H1 (cell line): Measurements from ENCODE around the gene SCYGR7. TPM values are rescaled to one million over a fixed set of nuclear protein-coding genes. Genes with fewer than 3 reads are reported as not detected.
A peak's percentile ranks its signal among the peaks of the same experiment; 100 is the strongest.
"Not testable (repeated sequence)": the region's sequence is repeated elsewhere in the genome, so short reads cannot be mapped to it uniquely, and the experiment has no call there.

ENCODE experiments used
- CTCF ChIA-PET: fragments of 300-600 bp; sonication (Branson Sonifier 250); formaldehyde crosslinking; loops from one replicate; lab custom pipeline; 2021; ENCODE audit not compliant: partially characterized antibody; lab: Charles Lee
- POLR2A ChIA-PET: fragments of 300-600 bp; sonication (Branson Sonifier 250); formaldehyde crosslinking; loops from one replicate; lab custom pipeline; 2021; ENCODE audit warnings: inconsistent platforms; ENCODE audit not compliant: partially characterized antibody; lab: Charles Lee
- DNase-seq, 2 experiments: peaks; one replicate each; pipeline versions ENCODE4 v3.0.0 to v3.0.0-alpha.2; 2010 to 2022; ENCODE audit warnings: low spot score in 2 of 2, low read depth in 1 of 2, mixed read lengths in 1 of 2
- FAIRE-seq: peaks from 2 replicates; lab custom pipeline; 2011; peaks lifted over from hg19 to GRCh38; lab: Jason Lieb, UNC
- H2AFZ ChIP-seq: 2 replicates; pipeline ENCODE4 v1.8.1; 2012; ENCODE audit warnings: low read length, inconsistent platforms
- H2AK5ac ChIP-seq: 2 replicates; pipeline ENCODE4 v1.6.1; 2013; ENCODE audit warnings: low read depth, low read length
- H2BK120ac ChIP-seq: replicated peaks from 2 replicates; pipeline ENCODE3; 2013; ENCODE audit warnings: low read depth, low read length, inconsistent platforms
- H2BK12ac ChIP-seq: 2 replicates; pipeline ENCODE4 v1.6.1; 2013; ENCODE audit warnings: low read depth, low read length
- H2BK15ac ChIP-seq: 2 replicates; pipeline ENCODE4 v1.6.1; 2013; ENCODE audit warnings: low read length
- H2BK20ac ChIP-seq: 2 replicates; pipeline ENCODE4 v1.6.1; 2013; ENCODE audit warnings: low read length
- H2BK5ac ChIP-seq: 2 replicates; pipeline ENCODE4 v1.6.1; 2013; ENCODE audit warnings: low read depth, low read length
- H3K14ac ChIP-seq: 2 replicates; pipeline ENCODE4 v1.6.1; 2013; ENCODE audit warnings: inconsistent platforms; ENCODE audit not compliant: insufficient read length
- H3K18ac ChIP-seq: 2 replicates; pipeline ENCODE4 v1.6.1; 2013; ENCODE audit warnings: low read length; ENCODE audit errors: extremely low read depth
- H3K23ac ChIP-seq: 2 replicates; pipeline ENCODE4 v1.6.1; 2013; ENCODE audit warnings: inconsistent platforms; ENCODE audit not compliant: insufficient read length
- H3K23me2 ChIP-seq: 2 replicates; pipeline ENCODE4 v1.6.1; 2013; ENCODE audit warnings: low read depth, low read length
- H3K27ac ChIP-seq: 2 replicates; pipeline ENCODE4 v1.6.1; 2011; ENCODE audit warnings: low read depth, low read length, inconsistent platforms
- H3K27me3 ChIP-seq, 4 experiments: replicated peaks in 1 of 4; 1 replicate in 1 of 4; 2 replicates in 3 of 4; pipeline versions ENCODE4 v1.6.1 to v1.8.1; 2011 to 2013; ENCODE audit warnings: low read length in 3 of 4, mild to moderate bottlenecking in 3 of 4, inconsistent platforms in 2 of 4, mixed read lengths in 2 of 4, moderate library complexity in 1 of 4; ENCODE audit not compliant: control insufficient read depth in 3 of 4, insufficient read depth in 3 of 4; ENCODE audit errors: extremely low read depth in 1 of 4
- H3K36me3 ChIP-seq, 4 experiments: 2 replicates each; pipeline versions ENCODE4 v1.6.1 to v1.8.1; 2011 to 2013; ENCODE audit warnings: mild to moderate bottlenecking in 4 of 4, low read length in 3 of 4, moderate library complexity in 2 of 4, control low read depth in 1 of 4, inconsistent platforms in 1 of 4; ENCODE audit not compliant: insufficient read depth in 4 of 4, control insufficient read depth in 2 of 4
- H3K4ac ChIP-seq: replicated peaks from 2 replicates; pipeline ENCODE3; 2013; ENCODE audit warnings: low read length, low read depth, mixed read lengths, inconsistent platforms; ENCODE audit not compliant: insufficient read length
- H3K4me1 ChIP-seq, 4 experiments: replicated peaks in 1 of 4; 1 replicate in 1 of 4; 2 replicates in 3 of 4; pipeline versions ENCODE4 v1.6.1 to v1.8.1; 2011 to 2013; ENCODE audit warnings: low read length in 3 of 4, inconsistent platforms in 2 of 4, mixed read lengths in 1 of 4; ENCODE audit not compliant: insufficient read depth in 4 of 4, control insufficient read depth in 3 of 4
- H3K4me2 ChIP-seq, 2 experiments: 2 replicates each; pipeline versions ENCODE4 v1.6.1 to v1.8.1; 2011 to 2013; ENCODE audit warnings: low read depth in 2 of 2, low read length in 2 of 2, control low read depth in 1 of 2, inconsistent platforms in 1 of 2, mild to moderate bottlenecking in 1 of 2; ENCODE audit not compliant: insufficient read depth in 1 of 2
- H3K4me3 ChIP-seq, 4 experiments: fragments of 200-600, 300-600 bp in 1 of 4; sonication (generic), shearing (Covaris generic), sonication (Bioruptor Twin) in 1 of 4; 2 replicates each; pipeline versions ENCODE4 v1.5.1 to v1.8.1; 2011 to 2016; ENCODE audit warnings: low read length in 4 of 4, low read depth in 3 of 4, control low read depth in 2 of 4, inconsistent platforms in 2 of 4, mild to moderate bottlenecking in 2 of 4, mixed read lengths in 1 of 4, moderate library complexity in 1 of 4; ENCODE audit not compliant: insufficient read depth in 2 of 4; ENCODE audit errors: extremely low read depth in 1 of 4
- H3K56ac ChIP-seq: replicated peaks from 2 replicates; pipeline ENCODE3; 2013; ENCODE audit warnings: low read depth, mild to moderate bottlenecking, mixed read lengths, low read length, inconsistent platforms; ENCODE audit not compliant: insufficient read length
- H3K79me1 ChIP-seq: 2 replicates; pipeline ENCODE4 v1.6.1; 2013; ENCODE audit warnings: low read depth, low read length, control low read depth
- H3K79me2 ChIP-seq, 2 experiments: 2 replicates each; pipeline versions ENCODE4 v1.6.1 to v1.8.1; 2012 to 2013; ENCODE audit warnings: low read length in 2 of 2, mild to moderate bottlenecking in 2 of 2, inconsistent platforms in 1 of 2; ENCODE audit not compliant: insufficient read depth in 2 of 2, control insufficient read depth in 1 of 2
- H3K9ac ChIP-seq, 4 experiments: replicated peaks in 1 of 4; 1 replicate in 1 of 4; 2 replicates in 3 of 4; pipeline versions ENCODE4 v1.6.1 to v1.8.1; 2011 to 2013; ENCODE audit warnings: low read depth in 3 of 4, low read length in 3 of 4, control low read depth in 2 of 4, mild to moderate bottlenecking in 2 of 4, moderate library complexity in 2 of 4, inconsistent platforms in 1 of 4; ENCODE audit errors: extremely low read depth in 1 of 4
- H3K9me3 ChIP-seq, 2 experiments: 2 replicates each; pipeline versions ENCODE4 v1.6.1 to v1.8.1; 2012 to 2013; ENCODE audit warnings: mild to moderate bottlenecking in 2 of 2, moderate library complexity in 2 of 2, control low read depth in 1 of 2, inconsistent platforms in 1 of 2, low read depth in 1 of 2, low read length in 1 of 2, mixed read lengths in 1 of 2; ENCODE audit not compliant: insufficient read depth in 2 of 2
- H4K20me1 ChIP-seq, 2 experiments: replicated peaks in 1 of 2; 2 replicates each; pipeline versions ENCODE3 to v1.8.1; 2011 to 2013; ENCODE audit warnings: inconsistent platforms in 2 of 2, low read length in 2 of 2, mild to moderate bottlenecking in 1 of 2; ENCODE audit not compliant: insufficient read depth in 2 of 2, control insufficient read depth in 1 of 2
- H4K5ac ChIP-seq: 2 replicates; pipeline ENCODE4 v1.6.1; 2013; ENCODE audit warnings: low read length, low read depth, mixed read lengths, inconsistent platforms; ENCODE audit not compliant: insufficient read length
- H4K8ac ChIP-seq: 2 replicates; pipeline ENCODE4 v1.8.0; 2013; ENCODE audit warnings: mild to moderate bottlenecking, moderate library complexity, low read length, inconsistent platforms; ENCODE audit not compliant: insufficient read depth; ENCODE audit errors: extremely low read depth
- H4K91ac ChIP-seq: replicated peaks from 2 replicates; pipeline ENCODE3; 2013; ENCODE audit warnings: low read length, mixed read lengths, inconsistent platforms; ENCODE audit not compliant: insufficient read length
- RAD21 ChIP-seq, 2 experiments: IDR thresholded peaks in 1 of 2; conservative IDR thresholded peaks in 1 of 2; 2 replicates each; pipeline ENCODE4 v1.6.1; 2011; ENCODE audit warnings: low read depth in 2 of 2, low read length in 2 of 2, improper control_type of control experiment in 1 of 2, inconsistent platforms in 1 of 2, mild to moderate bottlenecking in 1 of 2, moderate library complexity in 1 of 2
- TEAD4 ChIP-seq: IDR thresholded peaks from 2 replicates; pipeline ENCODE4 v1.6.1; 2012; ENCODE audit warnings: low read depth, low read length, inconsistent platforms, mixed read lengths
- YY1 ChIP-seq: IDR thresholded peaks from 2 replicates; pipeline ENCODE4 v1.6.1; 2011; ENCODE audit warnings: low read depth, mild to moderate bottlenecking, low read length
- WGBS, 2 experiments: shearing (Covaris generic) in 1 of 2; methylation state at CpG; one replicate each; pipeline versions ENCODE4 v1.1.6 to v1.1.7; 2013 to 2015; ENCODE audit warnings: low lambda C conversion rate in 2 of 2, mixed read lengths in 2 of 2, inconsistent platforms in 1 of 2, low coverage in 1 of 2, missing lambda C conversion rate in 1 of 2; ENCODE audit not compliant: insufficient replicate concordance in 2 of 2, insufficient coverage in 1 of 2, insufficient read length in 1 of 2; ENCODE audit errors: extremely low coverage in 1 of 2, missing lambda C conversion rate in 1 of 2; 5-methylcytosine and 5-hydroxymethylcytosine counted together
- polyA plus RNA-seq, 7 experiments: library from polyadenylated mRNA; depleted of rRNA in 3 of 7; stranded (reverse) in 5 of 7; unstranded in 2 of 7; fragments of >200 nt in 5 of 7; fragments of 200-250 nt in 2 of 7; gene quantifications; 1 replicate in 5 of 7; 2 replicates in 1 of 7; 4 replicates in 1 of 7; pipeline versions ENCODE4 v1.2.1 to v1.2.3, GENCODE V29; 2011 to 2013; ENCODE audit warnings: missing spikeins in 2 of 7, mixed read lengths in 2 of 7
- total RNA-seq: library from RNA; stranded (reverse); fragmentation: NEBNext Ultra II Directional; extraction: Animal tissue kit (Norgen Biotek cat#: 25700); gene quantifications from 2 replicates; pipeline ENCODE4 v1.2.1, GENCODE V29; 2021
- TF ChIP-seq, protein P1 (sequence below): IDR thresholded peaks from 2 replicates; pipeline ENCODE4 v1.6.1; 2012; ENCODE audit warnings: inconsistent platforms
- TF ChIP-seq, protein P2 (sequence below): IDR thresholded peaks from 2 replicates; pipeline ENCODE4 v1.6.1; 2012; ENCODE audit warnings: inconsistent platforms
- TF ChIP-seq, protein P3 (sequence below), 3 experiments: IDR thresholded peaks; 1 replicate in 2 of 3; 2 replicates in 1 of 3; pipeline versions ENCODE4 v1.5.1 to v1.6.1; 2011; ENCODE audit warnings: low read length in 3 of 3, mild to moderate bottlenecking in 3 of 3, inconsistent platforms in 2 of 3, low read depth in 1 of 3, moderate library complexity in 1 of 3; ENCODE audit not compliant: insufficient read depth in 1 of 3; ENCODE audit errors: control extremely low read depth in 1 of 3

SCYGR7 gene
- total and polyA plus RNA-seq, 2 of the 8 experiments (the other 6 are each of a cell fraction or from before 2014, with no cell fraction given), result not detected

DNA sequence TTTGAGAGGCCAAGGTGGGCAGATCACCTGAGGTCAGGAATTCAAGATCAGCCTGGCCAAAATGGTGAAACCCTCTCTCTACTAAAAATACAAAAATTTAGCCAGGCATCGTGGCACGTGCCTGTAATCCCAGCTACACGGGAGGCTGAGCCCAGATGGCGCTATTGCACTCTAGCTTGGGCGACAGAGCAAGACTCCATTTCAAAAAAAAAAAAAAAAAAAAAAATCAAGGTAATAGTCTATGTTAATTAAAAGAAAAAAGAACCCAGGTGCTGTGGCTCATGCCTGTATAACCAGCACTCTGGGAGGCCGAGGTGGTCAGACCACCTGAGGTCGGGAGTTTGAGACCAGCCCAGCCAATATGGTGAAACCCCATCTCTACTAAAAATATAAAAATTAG is 12.6 kb downstream of the SCYGR7 start:
- not testable (repeated sequence) for H3K4me3 ChIP-seq, H3K9ac ChIP-seq
- TF ChIP-seq YY1 (0 out of 2 replicates have a peak, but pooled peaks have one; percentile 35), RAD21 (IDR thresholded peaks at IDR 0.05 in 1 of 2, conservative IDR thresholded peaks at IDR 0.05 in 1 of 2; ENCODE audit: low read depth in 2 of 2, low read length in 2 of 2) (peak; percentile 47 to 59; a peak in 3 of 4 replicates), TEAD4 (0 out of 2 replicates have a peak, but pooled peaks have one; percentile 28)
- TF ChIP-seq, protein P1, sequence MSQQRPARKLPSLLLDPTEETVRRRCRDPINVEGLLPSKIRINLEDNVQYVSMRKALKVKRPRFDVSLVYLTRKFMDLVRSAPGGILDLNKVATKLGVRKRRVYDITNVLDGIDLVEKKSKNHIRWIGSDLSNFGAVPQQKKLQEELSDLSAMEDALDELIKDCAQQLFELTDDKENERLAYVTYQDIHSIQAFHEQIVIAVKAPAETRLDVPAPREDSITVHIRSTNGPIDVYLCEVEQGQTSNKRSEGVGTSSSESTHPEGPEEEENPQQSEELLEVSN, result peak; percentile 31; the same call in 1 of the 2 replicates
- TF ChIP-seq, protein P2, sequence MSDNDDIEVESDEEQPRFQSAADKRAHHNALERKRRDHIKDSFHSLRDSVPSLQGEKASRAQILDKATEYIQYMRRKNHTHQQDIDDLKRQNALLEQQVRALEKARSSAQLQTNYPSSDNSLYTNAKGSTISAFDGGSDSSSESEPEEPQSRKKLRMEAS, result peak; percentile 74
- TF ChIP-seq, protein P3, sequence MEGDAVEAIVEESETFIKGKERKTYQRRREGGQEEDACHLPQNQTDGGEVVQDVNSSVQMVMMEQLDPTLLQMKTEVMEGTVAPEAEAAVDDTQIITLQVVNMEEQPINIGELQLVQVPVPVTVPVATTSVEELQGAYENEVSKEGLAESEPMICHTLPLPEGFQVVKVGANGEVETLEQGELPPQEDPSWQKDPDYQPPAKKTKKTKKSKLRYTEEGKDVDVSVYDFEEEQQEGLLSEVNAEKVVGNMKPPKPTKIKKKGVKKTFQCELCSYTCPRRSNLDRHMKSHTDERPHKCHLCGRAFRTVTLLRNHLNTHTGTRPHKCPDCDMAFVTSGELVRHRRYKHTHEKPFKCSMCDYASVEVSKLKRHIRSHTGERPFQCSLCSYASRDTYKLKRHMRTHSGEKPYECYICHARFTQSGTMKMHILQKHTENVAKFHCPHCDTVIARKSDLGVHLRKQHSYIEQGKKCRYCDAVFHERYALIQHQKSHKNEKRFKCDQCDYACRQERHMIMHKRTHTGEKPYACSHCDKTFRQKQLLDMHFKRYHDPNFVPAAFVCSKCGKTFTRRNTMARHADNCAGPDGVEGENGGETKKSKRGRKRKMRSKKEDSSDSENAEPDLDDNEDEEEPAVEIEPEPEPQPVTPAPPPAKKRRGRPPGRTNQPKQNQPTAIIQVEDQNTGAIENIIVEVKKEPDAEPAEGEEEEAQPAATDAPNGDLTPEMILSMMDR (IDR thresholded peaks at IDR 0.05; ENCODE audit: control extremely low read depth in 1 of 3, insufficient read depth in 1 of 3, low read depth in 1 of 3, low read length in 3 of 3), result peak; percentile 39 to 65 (median 54)
- TF ChIP-seq, all 59 proteins: peak for 6; not testable (repeated sequence) for 53
- not testable (repeated sequence) for H2BK5ac ChIP-seq, H3K27me3 ChIP-seq, H2BK12ac ChIP-seq, H4K8ac ChIP-seq, H3K23me2 ChIP-seq, H3K36me3 ChIP-seq, H4K20me1 ChIP-seq, H3K9me3 ChIP-seq, H2AK5ac ChIP-seq, H3K14ac ChIP-seq, H3K56ac ChIP-seq, H3K79me1 ChIP-seq, FAIRE-seq, H2BK20ac ChIP-seq, H3K4me2 ChIP-seq, H2BK120ac ChIP-seq, H3K23ac ChIP-seq, H3K4me1 ChIP-seq, H3K18ac ChIP-seq, H4K91ac ChIP-seq, H2BK15ac ChIP-seq, H3K79me2 ChIP-seq, H4K5ac ChIP-seq, H3K4ac ChIP-seq, H2AFZ ChIP-seq, H3K27ac ChIP-seq
- POLR2A ChIA-PET, result interaction anchor here (0.8 kb wide), 1 partner anchor 25 kb away, joined by 4 read pairs; no protein-coding TSS in a partner anchor
- 60% methylated on average over 6 of the region's 7 CpGs; no CpG with 5 or more reads in 1 of the 2 experiments for WGBS, 2 experiments
- CTCF ChIA-PET, result interaction anchor here (0.6 to 2.8 kb wide), 23 partner anchors 9 to 1527 kb away, joined by 3 to 24 read pairs (median 4); no protein-coding TSS in a partner anchor
- DNase-seq, result peak in 1 of 2 experiments; percentile 66
